H9 (cell line): ENCODE measurements around the gene CPB2. TPM values are rescaled to one million over a fixed set of nuclear protein-coding genes. Genes with fewer than 3 reads are reported as not detected.
A peak's percentile ranks its signal among the peaks of the same experiment; 100 is the strongest.

Experiments
- DNase-seq: peaks from one replicate; pipeline ENCODE4 v3.0.0-alpha.2; 2017
- H2AFZ ChIP-seq: one replicate; pipeline ENCODE4 v1.6.1; 2013; ENCODE audit warnings: mild to moderate bottlenecking, low read length, control low read depth, moderate library complexity
- H2AK5ac ChIP-seq: 2 replicates; pipeline ENCODE4 v1.6.1; 2013; ENCODE audit warnings: low read length, control low read depth, mixed read lengths; ENCODE audit not compliant: insufficient read length
- H2BK120ac ChIP-seq: one replicate; pipeline ENCODE4 v1.6.1; 2013; ENCODE audit warnings: low read depth, mild to moderate bottlenecking, low read length, control low read depth, inconsistent platforms; ENCODE audit not compliant: poor library complexity, severe bottlenecking
- H2BK12ac ChIP-seq: 2 replicates; pipeline ENCODE4 v1.6.1; 2013; ENCODE audit warnings: low read length, control low read depth, mixed read lengths, low read depth; ENCODE audit not compliant: insufficient read length
- H2BK15ac ChIP-seq: 2 replicates; pipeline ENCODE4 v1.6.1; 2013; ENCODE audit warnings: low read depth, low read length, control low read depth
- H2BK20ac ChIP-seq: one replicate; pipeline ENCODE4 v1.6.1; 2013; ENCODE audit warnings: low read depth, mild to moderate bottlenecking, low read length, control low read depth, inconsistent platforms; ENCODE audit not compliant: poor library complexity, severe bottlenecking
- H2BK5ac ChIP-seq: 2 replicates; pipeline ENCODE4 v1.6.1; 2013; ENCODE audit warnings: low read length, control low read depth, mixed read lengths; ENCODE audit not compliant: insufficient read length
- H3K14ac ChIP-seq: 2 replicates; pipeline ENCODE4 v1.6.1; 2013; ENCODE audit warnings: low read length, control low read depth; ENCODE audit not compliant: insufficient read depth
- H3K18ac ChIP-seq: 2 replicates; pipeline ENCODE4 v1.6.1; 2013; ENCODE audit warnings: low read depth, mild to moderate bottlenecking, mixed read lengths, low read length, control low read depth; ENCODE audit not compliant: insufficient read length
- H3K23ac ChIP-seq: 2 replicates; pipeline ENCODE4 v1.6.1; 2013; ENCODE audit warnings: low read length, control low read depth, mixed read lengths, low read depth; ENCODE audit not compliant: insufficient read length
- H3K23me2 ChIP-seq: 2 replicates; pipeline ENCODE4 v1.6.1; 2013; ENCODE audit warnings: low read depth, mild to moderate bottlenecking, mixed read lengths, low read length, control low read depth; ENCODE audit not compliant: insufficient read length, poor library complexity, severe bottlenecking
- H3K27ac ChIP-seq: 2 replicates; pipeline ENCODE4 v1.5.1; 2013; ENCODE audit warnings: low read length, control low read depth, mixed read lengths, low read depth; ENCODE audit not compliant: insufficient read length
- H3K27me3 ChIP-seq: 2 replicates; pipeline ENCODE4 v1.6.1; 2013; ENCODE audit warnings: low read length, control low read depth, inconsistent platforms; ENCODE audit not compliant: insufficient read depth
- H3K4ac ChIP-seq: 2 replicates; pipeline ENCODE4 v1.6.1; 2013; ENCODE audit warnings: low read depth, mild to moderate bottlenecking, control low read depth, inconsistent platforms, low read length, moderate library complexity
- H3K4me1 ChIP-seq: 2 replicates; pipeline ENCODE4 v1.6.1; 2013; ENCODE audit warnings: low read length, control low read depth, inconsistent platforms; ENCODE audit not compliant: insufficient read depth
- H3K4me2 ChIP-seq: 2 replicates; pipeline ENCODE4 v1.6.1; 2013; ENCODE audit warnings: low read length, control low read depth, mixed read lengths; ENCODE audit not compliant: insufficient read length, insufficient read depth
- H3K56ac ChIP-seq: 2 replicates; pipeline ENCODE4 v1.6.1; 2013; ENCODE audit warnings: low read depth, mild to moderate bottlenecking, mixed read lengths, low read length, control low read depth; ENCODE audit not compliant: insufficient read length
- H3K79me1 ChIP-seq: 2 replicates; pipeline ENCODE4 v1.6.1; 2013; ENCODE audit warnings: low read depth, mild to moderate bottlenecking, moderate library complexity, low read length, control low read depth, inconsistent platforms; ENCODE audit not compliant: insufficient read depth, poor library complexity, severe bottlenecking
- H3K79me2 ChIP-seq: 2 replicates; pipeline ENCODE4 v1.6.1; 2013; ENCODE audit warnings: low read length, control low read depth, inconsistent platforms; ENCODE audit not compliant: insufficient read depth
- H3K9ac ChIP-seq: 2 replicates; pipeline ENCODE4 v1.6.1; 2013; ENCODE audit warnings: low read length, control low read depth, mixed read lengths; ENCODE audit not compliant: insufficient read length; ENCODE audit errors: extremely low read depth
- H3K9me3 ChIP-seq: one replicate; pipeline ENCODE4 v1.6.1; 2013; ENCODE audit warnings: low read depth, low read length, inconsistent platforms; ENCODE audit not compliant: control insufficient read depth
- H3T11ph ChIP-seq: one replicate; pipeline ENCODE4 v1.6.1; 2013; ENCODE audit warnings: mild to moderate bottlenecking, low read length, control low read depth, inconsistent platforms
- H4K20me1 ChIP-seq: one replicate; pipeline ENCODE4 v1.6.1; 2013; ENCODE audit not compliant: control insufficient read depth, insufficient read length, insufficient read depth
- H4K5ac ChIP-seq: 2 replicates; pipeline ENCODE4 v1.6.1; 2013; ENCODE audit warnings: low read depth, mild to moderate bottlenecking, mixed read lengths, low read length, control low read depth; ENCODE audit not compliant: insufficient read length
- H4K8ac ChIP-seq: replicated peaks from 2 replicates; pipeline ENCODE4 v1.6.1; 2013; ENCODE audit warnings: low read length, control low read depth, mixed read lengths, low read depth; ENCODE audit not compliant: insufficient read length
- H4K91ac ChIP-seq: 2 replicates; pipeline ENCODE4 v1.6.1; 2013; ENCODE audit warnings: low read depth, mild to moderate bottlenecking, moderate library complexity, mixed read lengths, low read length, control low read depth; ENCODE audit not compliant: insufficient read length
- H3K27ac Mint-ChIP-seq, 3 experiments: 2 replicates in 2 of 3; 3 replicates in 1 of 3; pipeline ENCODE4 v1.8.0; 2020 to 2021; ENCODE audit warnings: mixed read lengths in 3 of 3, mild to moderate bottlenecking in 1 of 3, moderate library complexity in 1 of 3
- H3K27me3 Mint-ChIP-seq: 2 replicates; pipeline ENCODE4 v1.8.0; 2021; ENCODE audit warnings: low read depth, mild to moderate bottlenecking, moderate library complexity, mixed read lengths
- H3K36me3 Mint-ChIP-seq, 3 experiments: 2 replicates in 2 of 3; 3 replicates in 1 of 3; pipeline ENCODE4 v1.8.0; 2020 to 2021; ENCODE audit warnings: low read depth in 3 of 3, mixed read lengths in 3 of 3; ENCODE audit not compliant: insufficient read depth in 1 of 3
- H3K4me1 Mint-ChIP-seq, 2 experiments: 2 replicates each; pipeline ENCODE4 v1.8.0; 2020; ENCODE audit warnings: mixed read lengths in 2 of 2
- H3K4me3 Mint-ChIP-seq, 2 experiments: 2 replicates in 1 of 2; 3 replicates in 1 of 2; pipeline ENCODE4 v1.8.0; 2020 to 2021; ENCODE audit warnings: mild to moderate bottlenecking in 2 of 2, mixed read lengths in 2 of 2, moderate library complexity in 1 of 2
- H3K9me3 Mint-ChIP-seq, 2 experiments: 2 replicates in 1 of 2; 3 replicates in 1 of 2; pipeline ENCODE4 v1.8.0; 2020; ENCODE audit warnings: mild to moderate bottlenecking in 2 of 2, mixed read lengths in 2 of 2, moderate library complexity in 1 of 2
- WGBS: extraction: QIAGEN DNeasy Blood & Tissue Kit; methylation state at CpG from one replicate; pipeline ENCODE4 v1.1.7; 2013; ENCODE audit warnings: missing lambda C conversion rate, low lambda C conversion rate, mixed read lengths; ENCODE audit not compliant: insufficient read length; ENCODE audit errors: extremely low coverage; 5-methylcytosine and 5-hydroxymethylcytosine counted together
- total RNA-seq: library from RNA; stranded (reverse); gene quantifications from 2 replicates; pipeline ENCODE4 v1.2.1, GENCODE V29; 2021
- TF ChIP-seq, protein P1 (sequence below): fragments of 200-600 bp; sonication (generic); conservative IDR thresholded peaks from 3 replicates; pipeline ENCODE4 v1.8.0; 2021; ENCODE audit warnings: antibody characterized with exemption, mild to moderate bottlenecking

The CPB2 gene
- total RNA-seq, 1 experiment from 2014 or later = not detected

DNA sequence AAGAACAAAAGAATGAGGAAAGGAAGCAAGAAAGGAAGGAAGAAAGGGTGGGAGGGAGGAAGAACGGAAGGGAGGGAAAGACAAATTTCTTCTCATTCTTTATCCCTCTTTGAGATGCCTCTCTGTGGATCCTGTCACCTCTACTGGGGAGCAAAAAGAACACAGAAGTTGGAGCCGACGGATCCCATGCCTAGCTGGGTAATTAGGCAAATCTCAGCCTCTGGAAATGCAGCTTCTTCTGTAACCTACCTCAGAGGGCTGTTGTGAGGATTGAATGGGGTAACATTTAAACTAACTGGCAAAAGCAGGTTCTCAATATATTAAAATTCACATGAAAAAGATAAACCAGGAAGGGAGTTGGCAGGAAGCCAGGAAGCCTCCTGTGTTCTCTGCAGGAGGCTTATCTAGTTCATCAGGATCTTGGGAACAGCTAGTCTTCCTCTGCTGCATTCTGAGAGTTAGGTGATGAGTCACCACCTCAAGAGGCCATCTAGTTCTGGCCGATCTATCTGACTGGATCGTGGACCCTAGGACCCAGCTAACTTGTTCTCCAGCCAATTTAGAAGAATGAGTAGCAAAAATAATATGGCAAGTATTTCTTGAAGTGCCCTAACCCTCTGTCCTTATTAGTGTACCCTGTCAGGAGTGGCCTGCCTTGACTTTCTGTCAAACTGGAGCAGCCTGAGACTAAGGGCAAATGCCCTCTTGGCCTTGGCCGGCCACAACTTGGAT lies 15.2 kb upstream of the CPB2 start:
- H3K79me2 ChIP-seq = no peaks in the 10 kb centered on the region
- H3K36me3 Mint-ChIP-seq = no peaks in the 10 kb centered on the region; a peak in 1 of 7 replicates
- H2AK5ac ChIP-seq = no peak overlapping the region
- H2AFZ ChIP-seq = no peak overlapping the region
- H3K4me2 ChIP-seq = no peak overlapping the region
- H3K18ac ChIP-seq = no peak overlapping the region
- no peak overlapping the region for H3K56ac ChIP-seq
- H3K23me2 ChIP-seq = no peaks in the 10 kb centered on the region
- no CpG with 5 or more reads among the region's 6 CpGs for WGBS
- no peaks in the 10 kb centered on the region for H3K79me1 ChIP-seq
- no peak overlapping the region for H3K27ac ChIP-seq
- no peaks in the 10 kb centered on the region for H3K9me3 Mint-ChIP-seq
- no peak overlapping the region for H2BK20ac ChIP-seq
- no peaks in the 10 kb centered on the region for H3K27me3 Mint-ChIP-seq
- 0 out of 5 replicates have a peak overlapping the region, but pooled peaks of 1 of the 2 experiments have one; percentile 26 for H3K4me3 Mint-ChIP-seq
- no peak overlapping the region for H4K5ac ChIP-seq
- H3K27me3 ChIP-seq = no peaks in the 10 kb centered on the region
- H3K9ac ChIP-seq = no peak overlapping the region
- TF ChIP-seq, protein P1, sequence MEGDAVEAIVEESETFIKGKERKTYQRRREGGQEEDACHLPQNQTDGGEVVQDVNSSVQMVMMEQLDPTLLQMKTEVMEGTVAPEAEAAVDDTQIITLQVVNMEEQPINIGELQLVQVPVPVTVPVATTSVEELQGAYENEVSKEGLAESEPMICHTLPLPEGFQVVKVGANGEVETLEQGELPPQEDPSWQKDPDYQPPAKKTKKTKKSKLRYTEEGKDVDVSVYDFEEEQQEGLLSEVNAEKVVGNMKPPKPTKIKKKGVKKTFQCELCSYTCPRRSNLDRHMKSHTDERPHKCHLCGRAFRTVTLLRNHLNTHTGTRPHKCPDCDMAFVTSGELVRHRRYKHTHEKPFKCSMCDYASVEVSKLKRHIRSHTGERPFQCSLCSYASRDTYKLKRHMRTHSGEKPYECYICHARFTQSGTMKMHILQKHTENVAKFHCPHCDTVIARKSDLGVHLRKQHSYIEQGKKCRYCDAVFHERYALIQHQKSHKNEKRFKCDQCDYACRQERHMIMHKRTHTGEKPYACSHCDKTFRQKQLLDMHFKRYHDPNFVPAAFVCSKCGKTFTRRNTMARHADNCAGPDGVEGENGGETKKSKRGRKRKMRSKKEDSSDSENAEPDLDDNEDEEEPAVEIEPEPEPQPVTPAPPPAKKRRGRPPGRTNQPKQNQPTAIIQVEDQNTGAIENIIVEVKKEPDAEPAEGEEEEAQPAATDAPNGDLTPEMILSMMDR = no peak
- H3K4ac ChIP-seq = no peak overlapping the region
- H3K4me1 Mint-ChIP-seq = peaks cover 10 to 11% of the 10 kb centered on the region in 2 experiments
- no peak overlapping the region for H2BK5ac ChIP-seq
- H3K23ac ChIP-seq = no peak overlapping the region
- no peaks in the 10 kb centered on the region for H4K20me1 ChIP-seq
- H4K8ac ChIP-seq = no peak overlapping the region
- no peaks in the 10 kb centered on the region for H3K9me3 ChIP-seq
- H3T11ph ChIP-seq = no peak overlapping the region
- H2BK120ac ChIP-seq = no peak overlapping the region
- DNase-seq = no peak
- H2BK15ac ChIP-seq = no peak overlapping the region
- H2BK12ac ChIP-seq = no peak overlapping the region
- H4K91ac ChIP-seq = no peak overlapping the region
- peak overlapping the region in 1 of 3 experiments; percentile 43; a peak in 1 of 7 replicates for H3K27ac Mint-ChIP-seq
- no peak overlapping the region for H3K14ac ChIP-seq
- H3K4me1 ChIP-seq = peaks cover 3% of the 10 kb centered on the region; the same call in 1 of the 2 replicates
